ENCODE measurements around the gene CFL2.

GRCh38 chr14:34721129-34721528 is 6.7 kb upstream of the CFL2 start:
- TF ChIP-seq POLR2A (IDR thresholded peaks at IDR 0.05) (no peak), CTCF (IDR thresholded peaks at IDR 0.05) (no peak)
